ENCODE measurements around the gene TMA7B. TPM values are rescaled to one million over a fixed set of nuclear protein-coding genes. Genes with fewer than 3 reads are reported as not detected.

TMA7B gene
- total and polyA plus RNA-seq, 2 of the 4 experiments (the other 2 are of a cell fraction): not detected

GRCh38 chr22:39937906-39938305 lies 22.3 kb upstream of the TMA7B start:
- Histone ChIP-seq H3K9ac (ENCODE audit: low read depth, low read length) (no peak overlapping the region), H2AK5ac (ENCODE audit: low read depth, low read length) (no peak overlapping the region), H2BK20ac (ENCODE audit: low read depth, low read length) (no peak overlapping the region), H3K18ac (ENCODE audit: low read depth, low read length) (no peak overlapping the region), H3K9me1 (ENCODE audit: insufficient read depth, low read length) (no peaks in the 10 kb centered on the region), H3K4me2 (ENCODE audit: low read depth, low read length) (no peak overlapping the region), H3K4me1 (ENCODE audit: control insufficient read depth, insufficient read depth, low read length) (no peaks in the 10 kb centered on the region), H3K9me3 (ENCODE audit: control insufficient read depth, insufficient read depth, low read length) (no peaks in the 10 kb centered on the region), H4K5ac (ENCODE audit: low read depth, low read length) (no peak overlapping the region), H2BK120ac (ENCODE audit: low read depth, low read length) (no peak overlapping the region), H3K4ac (ENCODE audit: low read depth, low read length) (no peak overlapping the region), H4K91ac (ENCODE audit: insufficient read depth, low read depth, low read length) (no peak overlapping the region), H3K27ac (ENCODE audit: insufficient read depth, low read length) (no peak overlapping the region), H3K23ac (ENCODE audit: low read depth, low read length) (no peak overlapping the region), H2AFZ (replicated peaks; ENCODE audit: low read length, poor library complexity) (no peak overlapping the region), H2AK9ac (replicated peaks; ENCODE audit: low read depth, low read length, poor library complexity) (no peak overlapping the region), H4K8ac (ENCODE audit: low read depth in 2 of 2, low read length in 2 of 2) (no peak overlapping the region), H2BK15ac (ENCODE audit: low read depth, low read length) (no peak overlapping the region), H3K79me1 (ENCODE audit: low read depth in 1 of 2, low read length in 2 of 2) (no peaks in the 10 kb centered on the region), H3K4me3 (ENCODE audit: insufficient read depth, low read depth, low read length) (no peak overlapping the region), H4K20me1 (ENCODE audit: insufficient read depth, low read length) (no peaks in the 10 kb centered on the region), H3K36me3 (ENCODE audit: control insufficient read depth, insufficient read depth, low read length) (no peaks in the 10 kb centered on the region), H2BK5ac (ENCODE audit: low read depth, low read length, poor library complexity, severe bottlenecking) (no peak overlapping the region), H3K56ac (ENCODE audit: extremely low read depth, insufficient read depth, low read length) (no peak overlapping the region), H3K14ac (replicated peaks; ENCODE audit: low read depth, low read length) (no peak overlapping the region), H3K27me3 (ENCODE audit: control insufficient read depth, insufficient read depth, low read length) (peaks cover 67% of the 10 kb centered on the region)
- ChIA-PET POLR2A (ENCODE audit: unreplicated experiment) (no interaction called here), CTCF (no interaction called here)
- no CpG with 5 or more reads among the region's 3 CpGs for WGBS, 2 experiments (ENCODE audit: extremely low coverage in 2 of 2, insufficient read length in 1 of 2)
- DNase-seq: no peak
- dilution Hi-C loops (cut with HindIII; ENCODE audit: low sequenced_read_pairs, unreplicated experiment) (no loop called here), intact Hi-C loops (cut with micrococcal nuclease) (no loop called here), in situ Hi-C loops (cut with MboI; ENCODE audit: low sequenced_read_pairs) (no loop called here)
- BruUV-seq (replicated peaks): no TSS peak
- no peak for TF ChIP-seq CHD1 (IDR thresholded peaks at IDR 0.05; ENCODE audit: low read depth, low read length)
- no peak for ATAC-seq (ENCODE audit: low read depth)
